ENCODE measurements around the gene GGA2.

GGA2 gene

DNA sequence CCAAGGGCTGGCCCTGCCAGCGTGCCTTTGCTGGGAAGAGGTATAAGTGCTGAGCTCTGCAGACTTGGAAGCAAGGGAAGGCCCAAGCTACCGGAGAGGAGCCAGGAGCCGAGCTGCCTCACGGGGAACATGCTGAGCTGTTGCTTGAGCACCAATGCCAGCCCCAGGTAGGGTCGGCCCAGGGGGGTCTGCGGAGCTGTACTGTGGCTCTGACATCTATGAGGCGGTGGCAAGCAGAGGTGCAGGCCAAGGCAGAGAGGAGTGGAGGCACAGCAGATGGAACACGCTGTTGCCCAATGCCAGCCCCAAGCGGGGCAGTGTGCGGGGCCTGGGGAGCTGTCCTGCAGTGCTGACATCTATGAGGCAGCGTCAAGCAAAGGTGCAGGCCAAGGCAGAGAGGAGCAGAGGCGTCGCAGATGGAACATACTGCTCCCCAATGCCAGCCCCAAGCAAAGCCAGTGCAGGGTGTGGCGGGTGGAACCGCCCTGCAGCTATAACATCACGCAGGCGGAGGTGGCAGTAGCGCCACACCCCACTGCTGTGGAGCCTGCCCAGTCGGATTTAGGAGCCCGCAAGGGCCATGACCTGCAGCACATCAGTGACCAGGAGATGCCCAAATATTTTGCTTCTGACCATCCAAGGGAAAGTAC lies 10.0 kb downstream of the GGA2 start:
- ChIA-PET POLR2A (interaction anchor here (0.5 to 0.9 kb wide), 3 partner anchors 7 to 565 kb away, joined by 3 to 4 read pairs (median 4); partner anchors contain the start of gene GGA2), CTCF (interaction anchor here (0.5 to 1.2 kb wide), 4 partner anchors 9 to 304 kb away, joined by 3 to 5 read pairs (median 3); no protein-coding TSS in a partner anchor)
- TF ChIP-seq, protein P1, sequence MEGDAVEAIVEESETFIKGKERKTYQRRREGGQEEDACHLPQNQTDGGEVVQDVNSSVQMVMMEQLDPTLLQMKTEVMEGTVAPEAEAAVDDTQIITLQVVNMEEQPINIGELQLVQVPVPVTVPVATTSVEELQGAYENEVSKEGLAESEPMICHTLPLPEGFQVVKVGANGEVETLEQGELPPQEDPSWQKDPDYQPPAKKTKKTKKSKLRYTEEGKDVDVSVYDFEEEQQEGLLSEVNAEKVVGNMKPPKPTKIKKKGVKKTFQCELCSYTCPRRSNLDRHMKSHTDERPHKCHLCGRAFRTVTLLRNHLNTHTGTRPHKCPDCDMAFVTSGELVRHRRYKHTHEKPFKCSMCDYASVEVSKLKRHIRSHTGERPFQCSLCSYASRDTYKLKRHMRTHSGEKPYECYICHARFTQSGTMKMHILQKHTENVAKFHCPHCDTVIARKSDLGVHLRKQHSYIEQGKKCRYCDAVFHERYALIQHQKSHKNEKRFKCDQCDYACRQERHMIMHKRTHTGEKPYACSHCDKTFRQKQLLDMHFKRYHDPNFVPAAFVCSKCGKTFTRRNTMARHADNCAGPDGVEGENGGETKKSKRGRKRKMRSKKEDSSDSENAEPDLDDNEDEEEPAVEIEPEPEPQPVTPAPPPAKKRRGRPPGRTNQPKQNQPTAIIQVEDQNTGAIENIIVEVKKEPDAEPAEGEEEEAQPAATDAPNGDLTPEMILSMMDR (IDR thresholded peaks at IDR 0.05; ENCODE audit: control extremely low read depth, extremely low read depth, low read depth, missing control alignments), result no peak
- DNase-seq (ENCODE audit: extremely low spot score), result no peak

DNA sequence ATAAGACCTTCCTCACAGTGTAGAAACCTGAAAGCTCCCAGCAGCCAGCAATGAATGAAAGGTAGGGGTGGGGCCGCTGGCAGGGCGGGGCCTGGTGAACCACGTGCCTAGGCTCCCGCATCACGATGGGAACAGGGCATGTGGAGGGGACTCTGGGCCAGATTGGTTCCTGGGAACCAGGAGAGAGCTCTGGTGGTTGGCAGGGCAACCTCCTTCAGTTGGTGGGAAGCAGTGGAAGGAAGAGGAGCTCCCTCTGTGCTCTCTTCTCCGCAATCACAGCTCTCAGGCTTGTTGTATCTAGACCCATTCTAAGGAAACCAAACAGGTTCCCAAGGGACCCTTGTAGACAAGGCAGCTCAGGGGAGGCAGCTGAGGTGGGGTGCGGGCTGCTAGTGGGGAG lies 10.5 kb downstream of the GGA2 start:
- ChIA-PET POLR2A (interaction anchor here (0.5 to 0.9 kb wide), 3 partner anchors 8 to 564 kb away, joined by 3 to 4 read pairs (median 4); partner anchors contain the start of gene GGA2), CTCF (interaction anchor here (0.5 to 1.2 kb wide), 4 partner anchors 10 to 305 kb away, joined by 3 to 5 read pairs (median 3); no protein-coding TSS in a partner anchor)
- no peak for DNase-seq (ENCODE audit: extremely low spot score)
- TF ChIP-seq, protein P1 (IDR thresholded peaks at IDR 0.05; ENCODE audit: control extremely low read depth, extremely low read depth, low read depth, missing control alignments), result no peak

DNA sequence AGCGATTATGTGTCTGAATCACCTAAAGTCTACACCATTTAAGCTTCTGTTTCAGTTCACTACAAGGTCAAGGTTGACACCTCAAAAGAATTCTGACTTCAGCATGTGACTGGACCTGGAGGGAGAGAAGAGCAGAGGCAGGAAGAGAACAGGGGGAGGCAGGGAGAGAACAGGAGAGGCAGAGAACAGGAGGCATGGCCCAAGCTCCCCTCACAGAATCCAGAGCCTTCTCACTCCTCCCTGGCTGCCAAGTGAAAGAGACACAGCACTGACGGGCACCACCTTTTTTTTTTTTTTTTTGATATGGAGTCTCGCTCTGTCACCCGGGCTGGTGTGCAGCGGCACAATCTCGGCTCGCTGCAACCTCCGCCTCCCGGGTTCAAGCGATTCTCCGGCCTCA lies 11.4 kb downstream of the GGA2 start:
- CTCF ChIA-PET, result interaction anchor here (2.1 kb wide), 1 partner anchor 9 kb away, joined by 5 read pairs; no protein-coding TSS in a partner anchor
- TF ChIP-seq, protein P1 (IDR thresholded peaks at IDR 0.05; ENCODE audit: control extremely low read depth, extremely low read depth, low read depth, missing control alignments), result no peak

DNA sequence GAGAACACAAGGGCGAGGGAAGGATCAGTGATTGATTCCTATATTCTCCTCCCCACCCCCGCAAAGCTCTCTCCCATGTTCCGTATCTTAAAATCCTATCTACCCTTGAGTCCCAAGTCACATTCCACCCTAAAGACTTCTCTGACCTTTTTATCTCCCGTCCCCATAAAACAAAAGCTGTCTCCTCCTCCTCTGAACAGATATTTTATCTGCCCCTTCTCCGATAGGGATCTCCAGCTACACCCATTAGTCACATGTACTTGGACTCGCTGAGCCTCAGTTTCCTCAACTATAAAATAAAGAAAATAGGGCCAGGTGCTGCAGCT lies 12.8 kb downstream of the GGA2 start:
- CTCF ChIA-PET, result interaction anchor here (2.1 to 2.3 kb wide), 2 partner anchors 8 to 11 kb away, joined by 5 to 7 read pairs; no protein-coding TSS in a partner anchor

More for the DNA sequence above, 11.4 kb downstream of the GGA2 start:
- DNase-seq (ENCODE audit: extremely low spot score), result no peak
- POLR2A ChIA-PET, result interaction anchor here (0.7 kb wide), 1 partner anchor 34 kb away, joined by 3 read pairs; no protein-coding TSS in a partner anchor

DNA sequence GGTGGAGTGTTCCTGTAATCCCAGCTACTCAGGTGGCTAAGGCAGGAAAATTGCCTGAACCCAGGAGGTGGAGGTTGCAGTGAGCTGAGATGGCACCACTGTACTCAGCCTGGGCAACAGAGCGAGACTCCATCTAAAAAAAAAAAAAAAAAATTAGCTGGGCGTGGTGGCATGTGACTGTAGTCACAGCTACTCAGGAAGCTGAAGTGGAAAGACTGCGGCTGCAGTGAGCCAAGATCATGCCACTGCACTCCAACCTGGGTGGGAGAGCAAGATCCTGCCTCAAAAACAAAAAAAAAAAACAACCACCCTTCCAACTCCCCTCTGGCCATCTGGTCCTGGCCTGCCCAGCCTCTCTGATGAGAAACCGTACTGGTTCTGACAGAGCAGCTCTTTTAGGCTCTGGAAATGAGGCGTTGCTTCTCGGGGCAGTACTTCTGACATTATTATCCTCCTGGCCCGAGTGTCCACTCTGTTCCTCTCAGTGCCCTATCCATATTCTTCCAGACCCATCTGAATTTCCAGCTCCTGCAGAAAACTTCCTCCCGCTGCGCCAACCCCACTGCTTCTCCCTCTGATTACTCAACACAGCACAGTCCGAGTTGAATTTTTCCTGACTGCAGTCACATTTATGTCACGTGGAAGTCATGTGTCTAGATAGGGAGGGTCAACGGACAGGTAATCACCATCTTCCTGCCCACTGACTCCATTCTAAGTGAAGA lies 13.3 kb downstream of the GGA2 start:
- ChIA-PET POLR2A (no interaction called here), CTCF (interaction anchor here (1.1 to 2.3 kb wide), 4 partner anchors 9 to 17 kb away, joined by 3 to 7 read pairs (median 4); no protein-coding TSS in a partner anchor)
- no peak for DNase-seq (ENCODE audit: extremely low spot score)
- TF ChIP-seq, protein P1 (IDR thresholded peaks at IDR 0.05; ENCODE audit: control extremely low read depth, extremely low read depth, low read depth, missing control alignments), result no peak

More for the DNA sequence above, 12.8 kb downstream of the GGA2 start:
- POLR2A ChIA-PET, result no interaction called here
- TF ChIP-seq, protein P1 (IDR thresholded peaks at IDR 0.05; ENCODE audit: control extremely low read depth, extremely low read depth, low read depth, missing control alignments), result no peak
- DNase-seq (ENCODE audit: extremely low spot score), result no peak

DNA sequence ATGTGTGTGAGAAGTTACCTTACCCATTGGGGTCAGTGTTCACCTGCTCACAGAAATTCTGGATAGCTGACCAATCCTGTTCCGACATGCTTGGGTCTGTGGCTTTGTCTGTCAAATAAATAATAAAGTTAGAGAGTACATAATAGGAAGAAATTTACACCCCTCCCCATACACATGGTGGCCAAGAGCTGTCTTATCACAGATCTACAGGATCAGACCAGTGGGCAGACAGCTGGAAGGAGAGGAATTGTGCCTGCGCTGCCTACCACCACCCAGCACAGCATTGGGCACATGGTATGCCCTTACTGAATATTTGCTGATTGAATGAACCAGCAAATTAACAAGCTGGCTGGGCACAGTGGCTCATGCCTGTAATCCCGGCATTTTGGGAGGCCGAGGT lies 14.6 kb downstream of the GGA2 start:
- CTCF ChIA-PET, result interaction anchor here (0.8 to 2.3 kb wide), 4 partner anchors 8 to 13 kb away, joined by 3 to 7 read pairs (median 3); no protein-coding TSS in a partner anchor
- DNase-seq (ENCODE audit: extremely low spot score), result no peak
- TF ChIP-seq, protein P1 (IDR thresholded peaks at IDR 0.05; ENCODE audit: control extremely low read depth, extremely low read depth, low read depth, missing control alignments), result no peak
- POLR2A ChIA-PET, result interaction anchor here (0.6 kb wide), 1 partner anchor 8 kb away, joined by 4 read pairs; no protein-coding TSS in a partner anchor
